HG02981 (cell line): ENCODE measurements around the gene CHID1.

Experiments
- ATAC-seq: cut with Tn5 transposase; IDR thresholded peaks from one replicate; pipeline ENCODE4 v1.9.1; 2021; ENCODE audit warnings: mild to moderate bottlenecking, moderate library complexity; ENCODE audit not compliant: unreplicated experiment

The CHID1 gene

DNA sequence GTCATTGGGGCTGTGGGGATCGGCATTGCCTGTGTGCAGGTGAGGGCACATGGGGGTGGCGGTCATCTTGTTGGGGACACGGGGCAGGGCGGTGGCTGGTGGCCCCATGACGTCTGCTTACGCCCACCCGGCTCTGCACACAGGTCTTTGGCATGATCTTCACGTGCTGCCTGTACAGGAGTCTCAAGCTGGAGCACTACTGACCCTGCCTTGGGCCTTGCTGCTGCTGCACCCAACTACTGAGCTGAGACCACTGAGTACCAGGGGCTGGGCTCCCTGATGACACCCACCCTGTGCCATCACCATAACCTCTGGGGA lies 72.7 kb downstream of the CHID1 start:
- ATAC-seq: no peak

GRCh38 chr11:837189-837989 lies 73.2 kb downstream of the CHID1 start:
- ATAC-seq: no peak

DNA sequence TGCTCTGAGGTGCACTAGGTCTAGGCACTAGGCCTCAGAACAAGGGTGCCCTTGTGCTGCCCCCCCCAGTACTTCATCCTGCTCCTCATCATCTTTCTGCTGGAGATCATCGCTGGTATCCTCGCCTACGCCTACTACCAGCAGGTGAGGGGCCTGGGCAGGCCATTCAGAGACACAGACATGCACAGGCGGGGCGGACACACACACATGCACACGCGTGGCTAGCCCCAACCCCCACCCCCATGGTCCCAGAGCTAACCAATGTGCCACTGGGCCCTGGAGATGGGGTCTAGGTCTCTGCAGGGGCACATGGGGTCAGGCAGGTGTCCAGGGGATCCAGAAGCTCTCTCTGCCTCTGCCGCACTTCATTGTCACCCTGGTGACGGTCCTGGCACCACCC lies 73.9 kb downstream of the CHID1 start:
- no peak for ATAC-seq

- no peak for ATAC-seq
These were observed 74.3 kb downstream of the CHID1 start for GRCh38 chr11:836274-836673.

GRCh38 chr11:834371-835316 lies 76.0 kb downstream of the CHID1 start:
- ATAC-seq: no peak

GRCh38 chr11:833849-834311 lies 76.7 kb downstream of the CHID1 start:
- no peak for ATAC-seq

GRCh38 chr11:833114-833791 lies 77.4 kb downstream of the CHID1 start:
- ATAC-seq: no peak

- peak; percentile 40 for ATAC-seq
These were observed 78.0 kb downstream of the CHID1 start, which contains the start of gene CD151 for GRCh38 chr11:832529-833113. Gene CD151 (plus strand): TSS chr11:832952. CDS start chr11:836070, 3,118 bp downstream.

GRCh38 chr11:831961-832528 lies 78.6 kb downstream of the CHID1 start:
- ATAC-seq: no peak

DNA sequence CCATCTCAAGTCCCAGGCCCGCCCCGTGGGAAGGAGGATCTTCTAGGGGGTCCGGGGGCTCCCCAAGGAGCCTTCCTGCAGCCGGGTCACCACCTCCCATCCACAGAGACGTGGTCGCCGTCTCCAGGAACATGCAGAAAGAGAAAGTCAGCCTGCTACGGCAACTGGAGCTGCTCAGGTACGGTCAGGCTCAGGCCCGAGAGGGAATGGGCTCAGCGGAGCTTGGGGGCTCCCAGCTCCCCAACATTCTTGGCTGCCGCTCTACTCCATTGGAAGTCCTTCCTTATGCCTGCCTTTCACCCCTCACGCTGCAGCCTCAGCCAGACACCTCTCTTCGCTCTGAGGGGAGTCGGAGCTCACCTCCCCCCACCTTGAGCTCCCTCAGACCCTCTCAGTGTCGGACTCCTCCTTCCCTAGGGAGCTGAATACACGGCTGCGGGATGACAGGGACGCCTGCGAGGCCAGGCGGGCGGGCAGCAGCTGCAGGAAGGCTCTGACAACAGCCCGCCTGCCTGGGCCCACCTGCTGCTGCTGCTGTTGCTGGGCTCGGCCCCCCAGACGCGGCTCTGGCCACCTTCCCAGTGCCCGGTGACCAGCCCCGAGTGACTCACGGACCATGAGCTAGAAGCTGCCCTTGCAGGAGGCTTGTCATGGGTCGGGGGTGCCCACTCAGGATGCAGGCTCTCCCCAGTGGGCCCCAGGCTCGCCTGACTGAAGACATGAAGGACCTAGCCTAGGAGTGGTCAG lies 79.3 kb downstream of the CHID1 start:
- ATAC-seq: no peak

DNA sequence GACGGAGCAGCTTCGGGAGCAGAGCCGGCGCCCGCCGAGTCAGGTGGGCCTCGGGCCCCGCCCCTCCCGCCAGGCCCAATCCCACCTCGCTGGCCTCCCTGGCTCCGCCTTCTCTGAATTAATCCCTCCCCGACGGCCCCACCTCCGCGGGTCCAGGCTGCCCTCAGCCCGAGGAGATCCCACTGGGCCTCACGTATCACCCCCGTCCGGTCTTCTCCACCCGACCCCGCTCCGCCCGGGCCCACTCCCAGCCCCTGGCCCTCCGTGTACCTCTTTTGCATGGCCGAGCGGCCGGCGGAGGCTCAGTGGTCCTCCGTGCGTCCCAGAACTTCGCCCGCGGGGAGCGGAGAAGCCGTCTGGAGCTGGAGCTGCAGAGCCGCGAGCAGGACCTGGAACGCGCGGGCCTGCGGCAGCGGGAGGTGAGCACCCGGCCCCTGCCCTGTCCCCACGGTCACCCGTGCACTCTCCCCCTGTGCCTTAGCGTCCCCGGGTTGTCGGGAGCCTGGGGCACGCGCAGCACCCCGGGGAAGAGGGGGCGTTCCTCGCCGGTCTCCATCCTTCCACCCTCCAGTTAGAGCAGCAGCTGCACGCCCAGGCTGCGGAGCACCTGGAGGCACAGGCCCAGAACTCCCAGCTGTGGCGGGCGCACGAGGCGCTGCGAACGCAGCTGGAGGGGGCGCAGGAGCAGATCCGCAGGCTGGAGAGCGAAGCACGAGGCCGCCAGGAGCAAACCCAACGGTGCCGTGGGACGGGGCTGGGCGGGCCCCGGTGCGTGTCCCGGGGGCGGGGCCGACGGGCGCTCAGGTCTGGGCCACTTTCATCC lies 80.1 kb downstream of the CHID1 start:
- ATAC-seq: no peak

GRCh38 chr11:829847-830294 lies 80.7 kb downstream of the CHID1 start:
- no peak for ATAC-seq

GRCh38 chr11:829176-829846 lies 81.3 kb downstream of the CHID1 start:
- no peak for ATAC-seq

DNA sequence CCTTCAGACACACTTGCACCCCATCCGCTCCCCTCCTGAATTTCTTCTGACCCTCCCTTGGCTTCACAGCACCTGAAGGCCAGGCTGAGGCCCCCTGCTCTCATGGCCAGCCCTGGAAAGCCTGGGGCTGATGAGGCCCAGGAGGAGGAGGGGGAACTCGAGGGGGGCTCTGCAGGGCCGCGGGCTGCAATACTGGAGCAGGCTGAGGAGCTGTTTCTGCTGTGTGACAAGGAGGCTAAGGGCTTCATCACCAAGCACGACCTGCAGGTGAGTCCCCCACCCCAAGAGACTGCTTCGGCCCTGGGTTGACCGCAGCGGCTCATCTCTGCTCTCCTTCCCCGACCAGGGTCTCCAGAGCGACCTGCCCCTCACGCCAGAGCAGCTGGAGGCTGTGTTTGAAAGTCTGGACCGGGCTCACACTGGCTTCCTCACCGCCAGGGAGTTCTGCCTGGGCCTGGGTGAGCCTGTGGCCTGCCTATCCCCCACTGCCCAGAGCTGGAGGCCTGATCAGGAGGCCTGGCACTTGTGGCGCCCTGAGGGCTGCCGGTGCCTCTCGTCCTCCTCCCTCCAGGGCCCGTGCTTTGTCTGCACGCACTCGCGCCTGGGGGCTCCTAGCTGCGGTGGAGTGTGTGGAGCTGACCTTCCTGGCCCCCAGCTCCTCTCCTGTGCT lies 82.0 kb downstream of the CHID1 start:
- ATAC-seq: no peak

GRCh38 chr11:827897-828192 lies 82.8 kb downstream of the CHID1 start, which contains the start of gene CRACR2B:
Gene CRACR2B (plus strand): TSS chr11:827919. CDS start chr11:828608, 689 bp downstream.
- ATAC-seq: no peak

DNA sequence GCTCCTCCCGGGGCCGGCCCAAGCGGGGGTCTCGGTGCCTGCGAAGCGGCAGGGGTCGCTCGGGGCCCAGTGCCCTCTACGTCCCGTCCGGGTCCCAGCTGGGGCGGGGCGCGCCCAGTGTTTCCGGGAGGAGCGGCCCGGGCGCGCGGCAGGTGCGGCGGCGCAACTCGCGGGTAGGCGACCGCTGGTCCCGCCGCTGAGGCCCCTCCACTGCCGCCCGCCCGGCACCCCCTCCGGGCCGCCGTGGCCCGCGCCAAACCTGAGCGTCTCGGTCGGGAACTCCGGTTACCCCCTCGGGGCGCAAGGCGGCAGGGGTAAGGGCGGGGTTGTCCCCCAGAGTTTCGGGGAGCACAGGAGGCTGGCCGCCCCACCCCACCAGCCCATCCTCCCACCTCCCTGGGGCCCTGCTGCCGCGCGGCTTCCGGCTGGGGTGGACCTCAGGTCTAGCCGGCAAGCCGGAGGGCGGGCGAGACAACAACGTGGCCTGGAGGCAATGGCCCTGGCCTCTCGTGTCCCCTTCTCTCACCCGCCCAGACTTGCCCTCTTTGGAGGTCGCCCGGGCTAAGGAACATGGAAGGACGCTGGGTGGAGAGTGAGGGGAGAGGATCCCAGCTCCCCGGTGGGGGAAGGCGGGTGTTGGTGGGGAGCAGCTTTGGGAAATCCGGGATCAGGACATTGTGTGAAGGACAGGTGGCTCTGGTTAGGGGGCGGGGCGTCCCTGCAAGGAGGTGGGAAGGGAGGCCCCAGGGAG lies 83.3 kb downstream of the CHID1 start:
- ATAC-seq: no peak

DNA sequence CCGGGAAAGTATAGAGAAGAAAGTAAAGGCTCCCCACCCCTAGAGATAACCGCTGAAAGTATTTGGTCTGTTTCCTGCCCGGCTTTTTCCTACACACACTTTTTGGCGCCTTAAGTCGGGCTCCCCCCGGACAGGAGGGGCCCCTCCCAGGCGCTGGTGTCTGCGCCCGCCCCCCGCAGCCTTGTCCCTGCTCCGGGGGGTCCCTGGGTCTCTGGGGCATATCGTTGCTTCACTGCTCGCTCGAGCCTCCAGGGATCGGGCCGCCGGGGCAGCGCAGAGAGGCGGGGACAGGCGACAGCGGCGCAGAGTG lies 83.8 kb downstream of the CHID1 start:
- no peak for ATAC-seq
